Measurements from ENCODE around the gene SLC35E1.
"Not testable (repeated sequence)": the region's sequence is repeated elsewhere in the genome, so short reads cannot be mapped to it uniquely, and the experiment has no call there.

SLC35E1 gene

GRCh38 chr19:16566161-16566560, 6.1 kb downstream of the SLC35E1 start:
- H3K4me3 ChIP-seq (ENCODE audit: low read length) = no peak overlapping the region
- H3K36me3 ChIP-seq (ENCODE audit: insufficient read depth, low read length) = peaks cover 76% of the 10 kb centered on the region
- H3K9me3 ChIP-seq (ENCODE audit: insufficient read depth, low read depth, low read length) = no peaks in the 10 kb centered on the region
- peaks cover 2% of the 10 kb centered on the region; the same call in 1 of the 2 replicates for H3K4me1 ChIP-seq (ENCODE audit: insufficient read depth, low read length)
- H3K27me3 ChIP-seq (ENCODE audit: insufficient read depth, low read length) = no peaks in the 10 kb centered on the region
- 96% methylated on average over 10 of the region's 10 CpGs for WGBS
- H3K9ac ChIP-seq (ENCODE audit: low read depth, low read length) = no peak overlapping the region
- H3K27ac ChIP-seq (ENCODE audit: low read depth, low read length) = no peak overlapping the region

GRCh38 chr19:16564842-16565241, 7.4 kb downstream of the SLC35E1 start:
- Histone ChIP-seq H3K4me1 (ENCODE audit: insufficient read depth, low read length) (no peaks in the 10 kb centered on the region), H3K27ac (ENCODE audit: low read depth, low read length) (no peak overlapping the region), H3K36me3 (ENCODE audit: insufficient read depth, low read length) (peaks cover 81% of the 10 kb centered on the region), H3K9ac (ENCODE audit: low read depth, low read length) (no peak overlapping the region), H3K4me3 (ENCODE audit: low read length) (no peak overlapping the region), H3K27me3 (ENCODE audit: insufficient read depth, low read length) (no peaks in the 10 kb centered on the region), H3K9me3 (ENCODE audit: insufficient read depth, low read depth, low read length) (no peaks in the 10 kb centered on the region)
- 94% methylated on average over 6 of the region's 7 CpGs for whole genome bisulfite sequencing

GRCh38 chr19:16562608-16563025, 9.6 kb downstream of the SLC35E1 start:
- WGBS = 95% methylated on average over 6 of the region's 6 CpGs
- Histone ChIP-seq H3K27me3 (ENCODE audit: insufficient read depth, low read length) (no peaks in the 10 kb centered on the region), H3K4me1 (ENCODE audit: insufficient read depth, low read length) (no peaks in the 10 kb centered on the region), H3K27ac (ENCODE audit: low read depth, low read length) (no peak overlapping the region), H3K36me3 (ENCODE audit: insufficient read depth, low read length) (peaks cover 73% of the 10 kb centered on the region), H3K4me3 (ENCODE audit: low read length) (no peak overlapping the region), H3K9me3 (ENCODE audit: insufficient read depth, low read depth, low read length) (no peaks in the 10 kb centered on the region), H3K9ac (ENCODE audit: low read depth, low read length) (no peak overlapping the region)

GRCh38 chr19:16561382-16561781, 10.8 kb downstream of the SLC35E1 start:
- Histone ChIP-seq H3K36me3 (ENCODE audit: insufficient read depth, low read length) (peaks cover 69% of the 10 kb centered on the region), H3K9me3 (ENCODE audit: insufficient read depth, low read depth, low read length) (no peaks in the 10 kb centered on the region)

GRCh38 chr19:16559780-16560276, 12.4 kb downstream of the SLC35E1 start:
- Histone ChIP-seq H3K4me3 (ENCODE audit: low read length) (no peak overlapping the region), H3K9me3 (ENCODE audit: insufficient read depth, low read depth, low read length) (no peaks in the 10 kb centered on the region), H3K36me3 (ENCODE audit: insufficient read depth, low read length) (peaks cover 69% of the 10 kb centered on the region), H3K4me1 (ENCODE audit: insufficient read depth, low read length) (no peaks in the 10 kb centered on the region), H3K27me3 (ENCODE audit: insufficient read depth, low read length) (no peaks in the 10 kb centered on the region), H3K9ac (ENCODE audit: low read depth, low read length) (no peak overlapping the region), H3K27ac (ENCODE audit: low read depth, low read length) (no peak overlapping the region)
- WGBS = 95% methylated on average over 10 of the region's 10 CpGs

More at GRCh38 chr19:16561382-16561781, 10.8 kb downstream of the SLC35E1 start:
- Histone ChIP-seq H3K27ac (ENCODE audit: low read depth, low read length) (no peak overlapping the region), H3K9ac (ENCODE audit: low read depth, low read length) (no peak overlapping the region), H3K27me3 (ENCODE audit: insufficient read depth, low read length) (no peaks in the 10 kb centered on the region), H3K4me1 (ENCODE audit: insufficient read depth, low read length) (no peaks in the 10 kb centered on the region), H3K4me3 (ENCODE audit: low read length) (no peak overlapping the region)
- 96% methylated on average over 8 of the region's 8 CpGs for WGBS

- H3K9ac ChIP-seq (ENCODE audit: low read depth, low read length) = no peak overlapping the region
- no peaks in the 10 kb centered on the region for H3K27me3 ChIP-seq (ENCODE audit: insufficient read depth, low read length)
- peaks cover 59% of the 10 kb centered on the region for H3K36me3 ChIP-seq (ENCODE audit: insufficient read depth, low read length)
- no peak overlapping the region for H3K27ac ChIP-seq (ENCODE audit: low read depth, low read length)
- 96% methylated on average over 8 of the region's 8 CpGs for WGBS
- H3K9me3 ChIP-seq (ENCODE audit: insufficient read depth, low read depth, low read length) = no peaks in the 10 kb centered on the region
- H3K4me3 ChIP-seq (ENCODE audit: low read length) = no peak overlapping the region
- no peaks in the 10 kb centered on the region for H3K4me1 ChIP-seq (ENCODE audit: insufficient read depth, low read length)
Observed at GRCh38 chr19:16554776-16555175, 17.4 kb downstream of the SLC35E1 start.

GRCh38 chr19:16551902-16552301, 20.3 kb downstream of the SLC35E1 start:
- not testable (repeated sequence) for H3K4me1 ChIP-seq (ENCODE audit: insufficient read depth, low read length); H3K4me3 ChIP-seq (ENCODE audit: low read length); H3K9me3 ChIP-seq (ENCODE audit: insufficient read depth, low read depth, low read length); H3K27me3 ChIP-seq (ENCODE audit: insufficient read depth, low read length); H3K9ac ChIP-seq (ENCODE audit: low read depth, low read length); H3K27ac ChIP-seq (ENCODE audit: low read depth, low read length)
- peaks cover 47% of the 10 kb centered on the region for H3K36me3 ChIP-seq (ENCODE audit: insufficient read depth, low read length)
- WGBS = 98% methylated on average over 5 of the region's 6 CpGs

- Histone ChIP-seq H3K27me3 (ENCODE audit: insufficient read depth, low read length) (no peaks in the 10 kb centered on the region), H3K4me3 (ENCODE audit: low read length) (no peak overlapping the region), H3K9ac (ENCODE audit: low read depth, low read length) (no peak overlapping the region), H3K36me3 (ENCODE audit: insufficient read depth, low read length) (peaks cover 26% of the 10 kb centered on the region), H3K9me3 (ENCODE audit: insufficient read depth, low read depth, low read length) (no peaks in the 10 kb centered on the region), H3K4me1 (ENCODE audit: insufficient read depth, low read length) (no peaks in the 10 kb centered on the region), H3K27ac (ENCODE audit: low read depth, low read length) (no peak overlapping the region)
- 92% methylated on average over 4 of the region's 4 CpGs for WGBS
Observed at GRCh38 chr19:16548956-16549355, 23.3 kb downstream of the SLC35E1 start.

GRCh38 chr19:16544473-16545231, 27.6 kb downstream of the SLC35E1 start:
- Histone ChIP-seq H3K27ac (ENCODE audit: low read depth, low read length) (no peak overlapping the region), H3K36me3 (ENCODE audit: insufficient read depth, low read length) (peaks cover 18% of the 10 kb centered on the region), H3K9ac (ENCODE audit: low read depth, low read length) (no peak overlapping the region), H3K9me3 (ENCODE audit: insufficient read depth, low read depth, low read length) (no peaks in the 10 kb centered on the region), H3K27me3 (ENCODE audit: insufficient read depth, low read length) (no peaks in the 10 kb centered on the region), H3K4me1 (ENCODE audit: insufficient read depth, low read length) (0 out of 2 replicates have a peak, but pooled peaks cover 10% of the 10 kb centered on the region), H3K4me3 (ENCODE audit: low read length) (no peak overlapping the region)
- 94% methylated on average over 10 of the region's 11 CpGs for WGBS

- H3K4me1 ChIP-seq (ENCODE audit: insufficient read depth, low read length) = 0 out of 2 replicates have a peak, but pooled peaks cover 10% of the 10 kb centered on the region
- not testable (repeated sequence) for H3K27ac ChIP-seq (ENCODE audit: low read depth, low read length)
Observed at GRCh38 chr19:16543734-16544133, 28.5 kb downstream of the SLC35E1 start.

GRCh38 chr19:16542910-16543472, 29.2 kb downstream of the SLC35E1 start:
- H3K9ac ChIP-seq (ENCODE audit: low read depth, low read length) = peak overlapping the region; percentile 99
- WGBS = 9% methylated on average over 15 of the region's 15 CpGs
- 0 out of 2 replicates have a peak, but pooled peaks cover 10% of the 10 kb centered on the region for H3K4me1 ChIP-seq (ENCODE audit: insufficient read depth, low read length)
- peak overlapping the region; percentile 87 for H3K27ac ChIP-seq (ENCODE audit: low read depth, low read length)
- H3K36me3 ChIP-seq (ENCODE audit: insufficient read depth, low read length) = peaks cover 29% of the 10 kb centered on the region
- H3K4me3 ChIP-seq (ENCODE audit: low read length) = peak overlapping the region; percentile 95
- H3K9me3 ChIP-seq (ENCODE audit: insufficient read depth, low read depth, low read length) = no peaks in the 10 kb centered on the region
- H3K27me3 ChIP-seq (ENCODE audit: insufficient read depth, low read length) = no peaks in the 10 kb centered on the region

More at GRCh38 chr19:16543734-16544133, 28.5 kb downstream of the SLC35E1 start:
- not testable (repeated sequence) for H3K27me3 ChIP-seq (ENCODE audit: insufficient read depth, low read length); H3K9me3 ChIP-seq (ENCODE audit: insufficient read depth, low read depth, low read length)
- H3K4me3 ChIP-seq (ENCODE audit: low read length) = peak overlapping the region; percentile 95; the same call in 1 of the 2 replicates
- peaks cover 24% of the 10 kb centered on the region for H3K36me3 ChIP-seq (ENCODE audit: insufficient read depth, low read length)
- 89% methylated on average over 6 of the region's 6 CpGs for WGBS
- peak overlapping the region; percentile 99; the same call in 1 of the 2 replicates for H3K9ac ChIP-seq (ENCODE audit: low read depth, low read length)
